ENCODE results near the gene CEMIP.
A peak's percentile ranks its signal among the peaks of the same experiment; 100 is the strongest.
"Not testable (repeated sequence)": the region's sequence is repeated elsewhere in the genome, so short reads cannot be mapped to it uniquely, and the experiment has no call there.

The CEMIP gene

GRCh38 chr15:80761754-80762153 lies 17.4 kb upstream of the CEMIP start:
- DNase-seq, result no peak

DNA sequence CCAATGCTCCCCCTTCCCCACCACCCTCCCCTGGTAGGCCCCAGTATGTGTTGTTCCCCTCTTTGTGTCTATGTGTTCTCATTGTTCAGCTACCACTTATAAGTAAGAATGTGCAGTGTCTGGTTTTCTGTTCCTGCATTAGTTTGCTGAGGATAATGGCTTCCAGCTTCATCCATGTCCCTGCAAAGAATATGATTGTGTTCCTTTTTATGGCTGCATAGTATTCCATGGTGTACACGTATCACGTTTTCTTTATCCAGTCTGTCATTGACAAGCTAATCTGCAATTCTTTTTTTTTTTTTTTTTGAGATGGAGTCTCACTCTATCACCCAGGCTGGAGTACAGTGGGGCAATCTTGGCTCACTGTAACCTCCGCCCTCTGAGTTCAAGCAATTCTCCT lies 15.9 kb upstream of the CEMIP start:
- DNase-seq, result not testable (repeated sequence)

DNA sequence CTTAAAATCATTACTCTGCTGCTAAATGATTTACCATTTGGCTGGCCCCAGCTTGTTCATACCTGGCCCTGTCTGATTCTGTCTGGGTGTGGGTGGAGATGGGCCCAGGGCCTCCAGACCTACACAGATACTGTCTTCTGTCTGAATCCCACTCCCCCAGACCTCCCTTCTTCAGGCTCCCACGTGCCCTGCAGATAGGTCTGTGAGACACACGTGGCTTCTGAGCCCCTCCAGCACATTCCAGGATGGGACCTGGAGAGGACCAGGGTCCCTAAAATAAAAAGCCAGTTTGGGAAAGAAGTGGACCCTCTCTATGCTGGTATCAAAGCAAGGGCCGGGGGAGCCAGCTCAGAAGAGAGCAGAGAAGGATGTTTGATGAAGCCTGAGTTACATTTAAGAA lies 14.6 kb upstream of the CEMIP start:
- DNase-seq, result no peak

DNA sequence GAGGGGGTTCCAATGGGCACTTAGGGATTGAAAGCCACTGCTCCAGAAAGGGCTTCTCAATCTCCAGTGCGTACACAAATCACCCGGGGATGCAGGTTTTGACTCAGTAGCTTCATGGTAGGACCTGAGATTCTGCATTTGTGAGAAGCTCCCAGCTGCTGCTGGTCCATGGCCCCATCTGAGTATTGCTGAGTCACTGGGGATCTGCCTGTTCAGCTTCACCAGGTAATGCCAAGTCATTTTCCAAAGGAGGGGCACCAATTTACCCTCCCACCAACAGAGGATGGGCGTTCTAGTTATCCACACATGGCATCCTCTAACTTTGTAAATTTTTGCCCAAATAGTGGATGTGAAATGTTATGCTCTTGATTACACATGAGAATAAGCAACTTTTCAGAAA lies 12.9 kb upstream of the CEMIP start:
- DNase-seq, result no peak

DNA sequence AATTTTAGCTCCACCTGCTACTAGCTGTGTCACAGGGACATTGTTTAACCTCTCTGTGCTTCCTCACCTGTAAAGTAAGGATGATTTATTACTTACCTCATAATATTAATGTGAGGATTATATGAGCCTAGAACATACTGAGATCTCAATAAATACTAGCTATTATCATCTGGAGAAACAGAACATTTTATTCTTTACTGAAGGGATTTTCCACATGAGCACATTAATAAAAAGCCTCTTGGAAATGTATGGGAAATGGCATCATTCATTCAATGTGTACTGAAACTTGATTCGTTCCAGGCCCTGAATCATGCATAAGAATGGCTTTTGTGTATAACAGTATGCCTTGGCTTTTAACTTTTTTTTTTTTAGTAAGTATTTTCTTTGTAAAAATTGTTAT lies 11.0 kb upstream of the CEMIP start:
- DNase-seq, result no peak

DNA sequence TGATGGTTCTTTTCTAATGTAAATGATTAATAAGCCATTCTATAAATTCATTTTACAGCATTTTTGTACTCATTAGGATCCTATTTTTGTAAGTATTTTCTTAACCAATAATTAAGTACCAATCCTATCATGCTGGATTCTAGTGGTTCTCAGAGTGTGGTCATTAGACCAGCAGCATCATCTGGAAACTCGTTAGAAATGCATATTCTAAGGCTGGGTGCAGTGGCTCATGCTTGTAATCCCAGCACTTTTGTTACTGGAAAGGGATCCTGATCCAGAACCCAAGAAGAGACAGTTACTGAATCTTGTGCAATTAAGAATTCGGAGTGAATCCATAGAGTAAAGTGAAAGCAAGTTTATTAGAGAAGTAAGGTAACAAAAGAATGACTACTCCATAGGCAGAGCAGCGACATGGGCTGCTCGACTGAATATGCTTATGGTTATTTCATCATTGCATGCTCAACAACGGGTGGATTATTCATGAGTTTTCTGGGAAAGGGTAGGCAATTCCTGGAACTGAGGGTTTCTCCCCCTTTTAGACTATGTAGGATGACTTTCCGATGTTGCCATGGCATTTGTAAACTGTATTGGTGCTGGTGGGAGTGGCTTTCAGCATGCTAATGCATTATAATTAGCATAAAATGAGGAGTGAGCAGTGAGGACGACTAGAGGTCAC lies 9.9 kb upstream of the CEMIP start:
- DNase-seq, result no peak

DNA sequence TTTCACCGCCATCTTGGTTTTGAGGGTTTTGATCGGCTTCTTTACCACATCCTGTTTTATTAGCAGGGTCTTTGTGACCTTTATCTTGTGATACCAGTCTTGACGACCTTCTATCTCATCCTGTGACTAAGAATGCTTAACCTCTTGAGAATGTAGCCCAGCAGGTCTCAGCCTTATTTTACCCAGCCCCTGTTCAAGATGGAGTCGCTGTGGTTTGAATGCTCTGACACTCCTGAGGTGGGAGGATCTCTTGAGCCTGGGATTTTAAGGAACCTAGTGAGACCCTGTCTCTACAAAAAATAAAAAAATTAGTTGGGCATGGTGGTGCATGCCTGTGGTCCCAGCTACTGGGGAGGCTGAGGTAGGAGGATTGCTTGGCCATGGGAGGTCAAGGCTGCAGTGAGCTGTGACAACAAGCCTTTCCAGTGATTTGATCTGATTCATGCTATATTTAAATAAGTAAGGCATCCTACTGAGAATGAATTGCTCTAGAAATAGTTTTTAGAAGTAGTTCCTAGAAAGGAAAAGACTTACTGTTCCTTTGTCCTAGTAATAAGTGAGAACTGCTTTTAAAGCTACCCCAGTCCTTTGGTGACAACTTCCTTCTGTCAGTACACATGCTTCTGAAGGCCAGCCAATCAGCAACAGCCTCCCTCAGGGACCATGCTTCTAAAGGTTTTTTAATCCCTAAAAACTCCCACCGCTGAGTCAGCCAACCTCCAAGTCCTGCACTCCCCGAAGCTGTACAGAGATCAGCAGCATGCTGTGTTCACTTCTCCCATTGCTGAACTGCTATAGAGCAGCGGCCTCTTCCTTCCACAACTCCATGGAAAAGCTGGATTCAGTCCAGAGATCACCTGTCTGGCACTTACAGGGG lies 9.1 kb upstream of the CEMIP start:
- peak; percentile 40 for DNase-seq

- DNase-seq, result peak; percentile 47
These were observed 6.0 kb upstream of the CEMIP start for GRCh38 chr15:80773122-80773551.

DNA sequence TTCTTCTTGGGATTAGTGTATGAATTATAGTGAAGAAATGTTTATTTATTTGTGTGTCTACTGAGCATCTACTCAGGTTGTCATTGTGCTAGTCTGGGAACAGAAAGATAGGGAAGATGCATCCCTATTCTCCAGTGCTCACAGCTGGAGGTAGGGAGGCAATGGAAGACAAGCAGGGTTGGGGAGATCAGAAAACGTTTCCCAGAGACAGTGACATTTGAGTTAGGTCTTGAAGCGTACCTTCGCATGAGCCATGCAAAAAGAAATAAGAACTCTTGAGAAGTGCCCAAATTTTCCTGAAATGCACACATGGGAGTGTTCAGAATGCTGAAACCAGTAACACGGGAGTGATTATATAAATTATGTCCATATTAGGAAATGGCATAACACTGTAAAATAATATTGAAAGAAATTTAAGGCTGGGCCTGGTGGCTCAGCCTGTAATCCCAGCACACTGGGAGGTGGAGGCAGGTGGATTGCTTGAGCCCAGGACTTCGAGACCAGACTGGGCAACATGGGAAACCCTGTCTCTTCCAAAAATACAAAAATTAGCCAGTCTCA lies 5.3 kb upstream of the CEMIP start:
- DNase-seq, result no peak

GRCh38 chr15:80774486-80774885 lies 4.7 kb upstream of the CEMIP start:
- no peak for DNase-seq

- no peak for DNase-seq
These were observed 3.8 kb upstream of the CEMIP start for GRCh38 chr15:80775338-80775737.

GRCh38 chr15:80776420-80777045 lies 2.6 kb upstream of the CEMIP start:
- DNase-seq, result peak; percentile 67

DNA sequence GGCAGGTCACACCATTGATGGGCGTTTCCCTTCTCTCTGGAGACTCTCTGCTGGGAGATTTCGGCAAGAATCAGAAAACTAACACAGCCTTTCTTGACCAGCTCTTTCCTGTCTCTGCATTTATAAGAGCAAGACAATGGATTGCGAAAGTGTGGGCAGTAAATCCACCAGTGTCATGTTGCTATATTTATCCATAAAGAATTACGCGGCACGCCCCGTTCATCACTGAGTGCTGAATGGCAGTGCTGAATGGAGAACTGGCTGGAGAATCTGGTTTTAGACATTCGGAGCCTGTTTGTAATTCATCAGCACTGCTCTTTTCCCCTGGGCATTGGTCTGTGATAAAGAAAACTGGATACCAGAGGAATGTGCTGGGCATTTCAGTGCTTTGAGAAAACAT lies 2.0 kb upstream of the CEMIP start:
- peak; percentile 96 for DNase-seq

GRCh38 chr15:80777826-80778620 lies 1.1 kb upstream of the CEMIP start:
- DNase-seq, result no peak

GRCh38 chr15:80778621-80778963 lies 578 bp upstream of the CEMIP start:
- peak; percentile 8 for DNase-seq

GRCh38 chr15:80779658-80780415 lies 667 bp downstream of the CEMIP start:
- peak; percentile 54 for DNase-seq

GRCh38 chr15:80780416-80781221 lies 1.4 kb downstream of the CEMIP start:
- peak; percentile 72 for DNase-seq

- DNase-seq, result no peak
These were observed 4.1 kb downstream of the CEMIP start for GRCh38 chr15:80783260-80783659.

- peak; percentile 40 for DNase-seq
These were observed 6.2 kb downstream of the CEMIP start for GRCh38 chr15:80785335-80785734.

DNA sequence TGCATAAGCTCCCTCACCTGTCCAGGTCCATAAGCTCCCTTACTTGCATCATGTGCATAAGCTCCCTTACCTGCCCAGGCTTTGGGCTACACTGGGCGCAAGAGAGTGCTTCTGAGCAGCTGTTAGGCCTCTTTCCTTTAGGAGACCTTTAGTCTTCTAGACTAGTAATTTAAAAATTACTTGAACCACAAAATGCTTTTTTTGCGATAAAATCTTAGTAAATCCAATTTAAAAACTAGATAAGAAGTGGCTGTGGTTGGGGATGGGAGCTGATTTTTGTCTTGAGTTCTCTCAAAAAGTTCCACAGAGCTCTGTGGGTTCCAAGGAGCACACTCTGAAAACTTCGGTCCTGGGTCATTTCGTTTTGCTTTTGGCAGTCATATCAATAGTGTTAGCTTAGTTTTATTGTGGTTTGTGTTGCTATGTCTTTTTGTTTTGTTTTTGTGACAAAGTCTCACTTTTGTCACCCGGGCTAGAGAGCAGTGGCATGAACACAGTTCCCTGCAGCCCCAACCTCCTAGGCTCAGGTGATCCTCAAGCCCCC lies 6.7 kb downstream of the CEMIP start:
- DNase-seq, result no peak

DNA sequence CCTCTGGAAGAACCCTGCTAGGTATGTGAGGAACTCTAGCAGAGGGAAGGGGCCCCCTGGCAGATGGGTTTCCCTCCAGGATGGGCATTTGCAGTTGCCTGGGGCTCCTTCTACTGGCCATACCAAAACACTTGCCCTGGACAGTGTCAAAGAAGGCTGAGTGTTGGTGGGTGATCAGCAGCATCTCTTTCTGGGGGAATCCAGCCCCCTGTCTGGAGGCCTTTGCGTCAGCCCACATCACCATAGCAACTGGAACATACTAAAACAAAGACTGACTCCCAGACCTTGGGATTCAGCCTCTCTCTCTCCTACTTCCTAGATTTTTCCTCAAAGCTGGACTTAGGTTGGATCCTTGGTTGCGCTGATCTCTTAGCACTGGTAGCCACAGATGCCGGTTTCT lies 8.1 kb downstream of the CEMIP start:
- no peak for DNase-seq

Data from fibroblast of skin of back (primary cell).